K562 treated with DMSO at 1 percent for 12 hours (cell line): ENCODE results near the gene CLMN. TPM values are rescaled to one million over a fixed set of nuclear protein-coding genes. Genes with fewer than 3 reads are reported as not detected.

Experiments
- total RNA-seq: library from RNA; unstranded; fragments of 300-600 nt; gene quantifications from 2 replicates; pipeline ENCODE4 v1.2.3, GENCODE V29; 2022; ENCODE audit not compliant: insufficient read depth

Gene CLMN, protein sequence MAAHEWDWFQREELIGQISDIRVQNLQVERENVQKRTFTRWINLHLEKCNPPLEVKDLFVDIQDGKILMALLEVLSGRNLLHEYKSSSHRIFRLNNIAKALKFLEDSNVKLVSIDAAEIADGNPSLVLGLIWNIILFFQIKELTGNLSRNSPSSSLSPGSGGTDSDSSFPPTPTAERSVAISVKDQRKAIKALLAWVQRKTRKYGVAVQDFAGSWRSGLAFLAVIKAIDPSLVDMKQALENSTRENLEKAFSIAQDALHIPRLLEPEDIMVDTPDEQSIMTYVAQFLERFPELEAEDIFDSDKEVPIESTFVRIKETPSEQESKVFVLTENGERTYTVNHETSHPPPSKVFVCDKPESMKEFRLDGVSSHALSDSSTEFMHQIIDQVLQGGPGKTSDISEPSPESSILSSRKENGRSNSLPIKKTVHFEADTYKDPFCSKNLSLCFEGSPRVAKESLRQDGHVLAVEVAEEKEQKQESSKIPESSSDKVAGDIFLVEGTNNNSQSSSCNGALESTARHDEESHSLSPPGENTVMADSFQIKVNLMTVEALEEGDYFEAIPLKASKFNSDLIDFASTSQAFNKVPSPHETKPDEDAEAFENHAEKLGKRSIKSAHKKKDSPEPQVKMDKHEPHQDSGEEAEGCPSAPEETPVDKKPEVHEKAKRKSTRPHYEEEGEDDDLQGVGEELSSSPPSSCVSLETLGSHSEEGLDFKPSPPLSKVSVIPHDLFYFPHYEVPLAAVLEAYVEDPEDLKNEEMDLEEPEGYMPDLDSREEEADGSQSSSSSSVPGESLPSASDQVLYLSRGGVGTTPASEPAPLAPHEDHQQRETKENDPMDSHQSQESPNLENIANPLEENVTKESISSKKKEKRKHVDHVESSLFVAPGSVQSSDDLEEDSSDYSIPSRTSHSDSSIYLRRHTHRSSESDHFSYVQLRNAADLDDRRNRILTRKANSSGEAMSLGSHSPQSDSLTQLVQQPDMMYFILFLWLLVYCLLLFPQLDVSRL
- total RNA-seq, result not detected in 2 replicates

DNA sequence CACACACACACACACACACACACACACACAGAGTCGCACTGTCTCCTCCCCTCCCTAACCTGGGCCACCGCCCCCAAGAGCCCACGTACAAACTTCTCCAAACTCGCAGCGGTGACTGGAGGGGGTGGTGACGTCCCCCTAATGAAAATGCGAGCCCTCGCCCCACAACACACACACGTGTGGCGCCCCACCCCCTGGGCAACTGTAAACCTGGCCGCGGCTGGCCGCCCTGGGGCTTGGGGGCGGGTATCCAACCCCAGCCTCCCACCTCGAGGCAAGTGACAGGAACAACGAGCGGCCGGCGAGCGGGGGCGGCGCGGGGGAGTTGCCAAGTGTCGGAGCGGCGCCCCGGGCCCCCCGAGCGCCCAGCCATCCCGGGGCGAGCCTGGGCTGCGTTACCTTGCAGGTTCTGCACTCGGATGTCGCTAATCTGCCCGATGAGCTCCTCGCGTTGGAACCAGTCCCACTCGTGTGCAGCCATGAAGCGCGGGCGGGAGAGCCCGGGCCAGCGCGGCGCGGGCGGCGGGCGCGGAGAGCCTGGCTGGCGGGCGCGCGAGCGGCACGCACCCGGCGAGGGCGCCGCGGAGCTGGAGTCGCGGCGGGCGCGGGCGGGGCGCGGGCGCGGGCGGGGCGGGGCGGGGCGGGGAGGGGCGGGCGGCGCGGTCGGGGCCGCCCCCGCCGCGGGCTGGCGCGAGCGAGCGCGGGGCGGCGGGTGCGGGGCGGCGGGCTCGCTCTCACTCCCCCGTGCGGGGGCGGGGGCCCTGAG is at the start of gene CLMN:
CLMN (minus strand) TSS at position 597 of the 766 bp plus-strand sequence; CDS start at position 481, 116 bp downstream.

DNA sequence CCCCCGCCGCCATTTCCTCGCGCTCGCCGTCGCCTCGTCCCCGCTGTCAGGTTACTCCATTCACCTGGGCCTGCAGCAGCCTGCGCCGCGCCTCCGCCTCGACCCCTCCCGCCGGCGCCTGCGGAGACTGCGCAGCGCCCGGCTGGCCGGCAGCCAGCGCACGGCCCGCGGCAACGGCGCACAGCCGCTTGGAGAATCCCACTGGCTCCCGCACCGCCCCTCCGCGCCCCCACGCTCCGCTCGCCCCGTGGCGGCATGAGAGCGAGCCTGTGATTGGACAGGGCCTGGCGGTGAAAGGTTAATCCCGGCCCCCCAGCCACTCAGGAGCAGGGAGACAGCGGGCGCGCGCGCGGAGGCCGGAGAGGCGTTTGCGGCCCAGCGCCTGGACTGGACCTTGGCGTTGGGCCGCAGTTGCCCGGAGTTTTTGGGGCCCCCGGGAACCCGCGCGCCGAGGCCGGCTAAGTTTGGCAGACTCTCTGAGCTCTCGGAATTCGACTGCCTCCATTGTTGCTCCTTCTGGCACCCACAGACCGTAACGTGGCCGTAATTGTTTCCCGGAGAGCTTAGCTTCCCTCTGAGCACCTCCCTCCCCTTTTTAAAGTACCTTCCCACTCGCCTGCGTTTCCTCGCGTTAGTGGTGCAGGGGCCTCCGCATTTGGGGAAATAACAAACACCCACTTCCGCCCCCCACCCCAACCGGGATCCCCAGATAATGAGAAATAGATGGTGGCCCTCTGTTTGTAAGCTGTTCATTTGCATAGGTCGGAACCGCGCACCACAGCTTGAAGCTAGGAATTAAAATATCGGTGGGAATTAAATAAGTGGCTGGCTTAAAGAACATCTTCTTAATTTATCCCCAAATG is 162.2 kb downstream of the CLMN start, which contains the start of gene DICER1:
DICER1 (minus strand) TSS at position 203 of the 863 bp plus-strand sequence. CDS start 24,071 bp downstream, outside the sequence.

Other genes with a start within 250 kb of the CLMN start
- 2.3 and 13.8 TPM in 2 replicates for gene DICER1, start 162.4 kb downstream of the CLMN start, total RNA-seq
- 0.80 and 3.1 TPM in 2 replicates for gene SYNE3, start 196.7 kb upstream of the CLMN start, total RNA-seq
- 52.8 and 57.7 TPM in 2 replicates for gene GLRX5, start 215.1 kb upstream of the CLMN start, total RNA-seq